ENCODE results near the gene AQP5.

Gene AQP5

DNA sequence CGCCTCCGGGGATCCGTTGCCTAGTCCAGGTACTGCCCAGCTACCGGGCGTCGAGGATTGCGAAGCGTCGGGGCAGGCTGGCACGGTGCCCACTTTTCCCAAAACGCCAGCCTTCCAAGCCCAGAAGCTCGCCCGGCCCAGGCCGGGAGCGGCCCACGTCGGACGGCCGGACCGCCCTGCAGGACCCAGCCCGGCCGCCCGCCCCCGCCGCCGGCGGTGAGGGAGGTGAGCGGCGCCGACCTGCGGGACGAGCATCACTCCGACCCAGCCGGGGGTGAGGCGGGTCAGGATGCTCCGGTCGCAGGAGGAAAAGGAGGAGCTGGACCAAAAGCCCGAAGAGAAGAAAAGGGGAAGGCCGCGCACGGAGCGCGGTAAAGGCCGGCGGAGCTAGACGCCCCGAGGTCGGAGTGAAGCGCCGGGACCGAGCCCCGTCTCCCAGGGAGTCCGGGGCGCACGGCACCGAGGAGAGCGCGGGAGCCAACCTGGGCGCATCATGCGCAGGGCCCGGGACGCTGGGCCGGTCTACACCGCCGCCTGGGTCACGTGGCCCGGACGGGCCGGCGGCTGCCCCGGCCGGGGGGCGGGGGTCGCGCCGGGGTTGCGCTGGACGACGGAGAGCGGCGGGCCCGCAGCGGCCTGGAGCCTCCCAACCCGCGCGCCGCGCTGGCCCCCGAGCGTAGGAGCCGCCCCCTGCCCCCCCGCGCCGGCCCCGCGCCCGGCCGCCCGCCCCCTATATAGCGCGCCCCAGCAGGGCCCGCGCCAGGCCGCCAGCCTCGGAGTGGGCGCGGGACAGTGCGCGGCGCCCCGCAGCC, at the start of gene AQP5:
Gene AQP5 (plus strand): TSS at position 762 of the 812 bp plus-strand sequence. CDS start 146 bp downstream, outside the sequence.
- DNase-seq (ENCODE audit: low spot score) = peak; percentile 26

DNA sequence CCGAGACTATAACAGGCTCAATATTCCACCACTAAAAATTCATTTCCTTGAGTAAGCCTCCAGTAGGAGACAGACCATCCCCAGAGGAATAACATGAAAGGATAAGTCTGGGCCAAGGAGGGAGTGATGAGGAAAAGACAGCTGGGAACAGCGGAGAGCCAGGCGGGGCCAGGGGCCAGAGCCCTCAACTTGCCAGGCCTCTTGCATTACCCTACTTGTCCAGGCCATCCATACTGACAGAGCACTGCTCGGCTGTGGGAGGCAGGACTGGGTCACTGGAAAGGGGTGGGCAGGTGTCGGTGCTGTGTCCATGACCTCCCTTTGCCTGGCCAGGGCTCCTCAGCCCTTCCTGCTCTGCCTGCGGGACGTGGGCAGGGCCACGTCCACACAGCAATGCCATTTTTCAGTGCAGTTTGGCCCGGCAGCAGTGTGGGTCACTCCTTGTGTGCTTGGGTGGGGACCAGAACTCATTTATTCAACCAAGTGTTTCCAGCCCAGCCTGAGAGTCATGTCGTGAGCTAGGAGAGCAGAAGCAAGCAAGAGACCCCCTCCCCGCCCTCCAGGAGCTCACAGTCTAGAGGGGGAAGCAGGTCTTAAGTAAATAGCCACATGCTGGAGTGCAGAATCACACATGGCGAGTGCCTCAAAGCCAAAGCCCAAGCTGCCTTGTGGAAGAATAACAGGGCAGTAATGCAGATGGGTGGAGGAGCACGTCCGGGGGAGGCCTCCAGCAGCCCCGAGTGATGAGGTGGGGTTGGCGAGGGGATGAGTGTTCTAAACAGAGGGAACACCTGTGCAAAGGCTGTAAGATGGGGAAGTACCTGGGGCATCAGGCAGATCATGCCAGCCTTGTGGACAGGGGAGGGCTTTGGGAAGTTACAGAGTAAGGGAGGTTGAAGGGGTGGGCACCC, 49.1 kb upstream of the AQP5 start:
- DNase-seq (ENCODE audit: low spot score) = no peak

DNA sequence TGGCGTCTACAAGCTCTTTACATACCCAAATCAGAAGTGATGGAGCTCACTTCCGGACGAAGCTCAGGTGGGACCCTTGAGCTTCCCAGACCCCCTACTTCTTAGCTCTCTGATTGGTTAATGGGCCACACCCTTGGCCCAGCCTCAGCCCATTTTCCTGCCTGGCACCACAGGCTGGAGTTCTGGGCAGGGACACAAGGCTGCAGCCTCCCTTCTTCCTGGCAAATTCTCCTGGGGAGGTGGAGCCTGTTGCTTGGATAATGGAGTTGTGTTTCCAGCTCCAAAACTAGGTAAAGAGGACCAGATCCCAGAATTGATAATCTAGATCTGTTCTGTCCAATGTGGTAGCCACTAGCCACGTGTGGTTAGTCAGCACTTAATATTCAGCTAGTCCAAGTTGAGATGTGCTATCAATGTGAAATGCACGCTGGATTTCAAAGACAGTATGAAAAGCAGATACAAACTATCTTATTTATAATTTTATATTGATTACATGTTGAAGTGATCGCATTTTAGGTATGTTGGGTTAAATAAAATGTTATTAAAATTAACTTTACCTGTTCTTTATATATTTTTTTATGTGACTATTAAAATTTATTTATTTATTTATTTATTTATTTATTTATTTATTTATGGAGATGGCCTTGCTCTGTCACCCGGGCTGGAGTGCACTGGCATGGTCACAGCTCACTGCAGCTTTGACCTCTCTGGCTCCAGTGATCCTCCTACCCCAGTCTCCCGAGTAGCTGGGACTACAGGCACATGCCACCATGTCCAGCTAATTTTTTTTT, 45.3 kb upstream of the AQP5 start:
- DNase-seq (ENCODE audit: low spot score) = no peak

DNA sequence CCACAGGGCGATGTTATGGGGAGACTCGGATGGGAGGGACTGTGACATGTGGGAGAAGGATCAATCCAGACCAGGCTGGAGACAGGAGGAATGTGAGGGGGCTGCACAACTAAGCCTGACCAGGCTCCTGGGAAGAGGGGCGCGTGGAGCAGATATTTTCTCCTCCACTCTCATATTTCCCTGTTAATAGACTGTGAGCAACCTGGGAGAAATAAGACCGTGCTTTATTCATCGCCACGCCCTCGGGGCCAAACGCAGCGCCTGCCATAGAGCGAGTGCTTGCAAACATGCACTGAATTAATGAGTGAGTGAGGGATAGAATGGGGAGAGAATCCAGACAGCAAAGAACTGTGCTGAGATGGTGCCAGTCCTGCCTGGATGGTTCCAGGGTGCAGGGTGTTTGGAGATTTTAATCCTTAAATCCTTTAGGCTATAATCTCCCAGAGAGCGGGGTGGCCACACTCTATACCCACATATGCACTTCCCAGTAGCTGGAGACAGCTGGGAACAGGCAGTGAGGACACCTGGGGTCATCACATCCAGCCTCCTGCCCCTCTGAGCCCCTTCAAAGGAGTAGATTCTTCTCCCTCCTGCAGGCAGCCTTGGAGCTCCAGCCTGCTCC, 44.4 kb upstream of the AQP5 start:
- no peak for DNase-seq (ENCODE audit: low spot score)

DNA sequence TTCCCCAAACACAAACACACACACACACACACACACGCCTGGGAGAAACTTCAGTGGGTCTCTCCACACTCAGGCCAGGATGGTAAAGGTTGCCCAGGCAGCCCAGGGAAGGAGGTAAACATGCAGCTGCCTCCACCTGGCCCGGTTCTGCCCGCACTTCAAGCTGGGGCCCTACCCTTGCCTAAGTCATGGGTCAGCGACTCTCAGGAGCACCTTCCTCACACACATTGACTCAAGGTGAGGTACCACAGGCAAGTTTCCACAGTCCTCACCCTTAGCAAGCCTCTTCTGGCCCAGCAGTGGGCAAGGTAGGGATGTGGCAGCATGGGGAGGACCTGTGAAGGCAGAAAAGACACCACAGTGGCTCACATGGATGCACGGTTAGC, 43.9 kb upstream of the AQP5 start:
- DNase-seq (ENCODE audit: low spot score) = no peak

DNA sequence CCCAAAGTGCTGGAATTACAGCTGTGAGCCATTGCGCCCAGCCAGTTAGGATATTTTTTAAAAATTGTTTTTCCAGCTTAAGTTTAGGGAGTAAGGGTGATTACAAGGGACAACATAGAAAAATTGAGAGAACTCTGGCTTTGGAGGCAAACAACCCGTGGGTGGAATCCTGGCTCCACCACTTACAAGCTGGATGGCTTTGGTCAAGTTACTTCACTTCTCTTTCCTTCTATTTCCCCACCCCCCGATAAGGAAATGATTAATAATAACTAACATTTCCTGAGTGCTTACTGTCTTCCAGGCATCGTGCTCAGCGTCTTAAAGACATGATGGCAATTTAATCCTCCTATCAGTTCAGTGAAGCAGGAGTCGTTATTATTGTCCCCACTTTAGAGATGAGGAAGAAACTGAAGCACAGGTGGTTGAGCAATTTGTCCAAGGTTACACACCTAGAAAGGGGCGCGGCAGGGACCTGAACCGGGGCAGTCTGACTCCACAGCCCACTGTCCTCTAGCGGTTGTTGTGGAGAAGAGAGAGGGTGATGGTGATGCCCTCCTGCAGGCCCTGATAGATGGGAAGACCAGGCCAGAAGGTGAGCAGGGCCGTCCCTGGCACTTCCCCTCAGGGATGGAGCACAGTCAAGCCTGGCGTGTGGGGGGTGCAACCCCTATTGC, 41.3 kb upstream of the AQP5 start:
- DNase-seq (ENCODE audit: low spot score) = peak; percentile 74

DNA sequence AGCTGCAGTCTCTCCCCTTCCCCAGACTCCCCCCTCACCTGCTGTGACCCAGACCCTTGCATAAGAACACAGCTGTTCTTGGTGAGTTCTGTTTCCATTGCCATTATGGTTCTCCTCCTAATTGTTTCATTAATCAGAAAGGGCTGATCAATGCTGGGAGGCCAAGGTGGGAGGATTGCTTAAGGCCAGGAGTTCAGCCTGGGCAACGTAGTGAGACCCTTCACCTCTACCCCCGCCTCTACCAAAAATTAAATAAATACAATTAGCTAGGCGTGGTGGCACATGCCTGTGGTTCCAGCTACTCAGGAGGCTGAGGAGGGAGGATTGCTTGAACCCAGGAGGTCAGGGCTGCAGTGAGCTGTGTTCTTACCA, 40.8 kb upstream of the AQP5 start:
- no peak for DNase-seq (ENCODE audit: low spot score)

DNA sequence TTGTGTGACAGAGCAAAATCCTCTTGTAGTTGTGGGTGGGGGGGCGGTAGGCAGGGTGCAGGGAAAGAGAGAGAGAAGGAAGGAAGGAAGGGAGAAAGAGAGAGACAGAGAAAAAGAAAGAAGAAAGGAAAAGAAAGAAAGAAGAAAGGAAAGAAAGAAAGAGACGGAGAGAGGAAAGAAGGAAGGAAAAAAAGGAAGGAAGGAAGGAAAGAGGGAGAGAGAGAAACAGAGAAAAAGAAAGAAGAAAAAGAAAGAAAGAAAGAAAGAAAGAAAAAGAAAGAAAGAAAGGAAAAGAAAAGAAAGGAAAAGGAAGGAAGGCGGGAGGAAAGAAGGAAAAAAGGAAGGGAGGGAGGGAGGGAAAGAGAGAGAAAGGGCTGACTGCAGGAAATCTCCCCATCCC, 40.4 kb upstream of the AQP5 start:
- DNase-seq (ENCODE audit: low spot score) = no peak

DNA sequence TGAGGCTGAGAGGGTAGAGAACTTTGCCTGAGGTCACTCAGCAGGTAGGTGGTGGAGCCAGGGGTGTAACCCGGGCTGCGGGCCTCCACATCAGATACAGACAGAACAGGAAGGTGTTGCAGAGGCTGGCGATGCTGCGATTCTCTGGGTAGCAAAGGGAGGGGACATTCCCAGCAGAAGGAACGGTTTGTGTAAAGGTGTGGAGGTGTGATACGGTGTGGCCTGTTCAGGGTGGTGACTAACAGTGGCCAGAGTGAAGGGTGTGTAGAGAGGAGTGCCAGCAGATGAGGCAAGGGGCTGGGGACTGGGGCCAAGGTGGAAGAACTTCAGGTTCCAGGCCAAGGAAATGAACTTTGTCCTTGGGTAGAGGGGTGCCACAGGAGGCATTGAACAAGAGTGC, 39.7 kb upstream of the AQP5 start:
- DNase-seq (ENCODE audit: low spot score) = no peak

DNA sequence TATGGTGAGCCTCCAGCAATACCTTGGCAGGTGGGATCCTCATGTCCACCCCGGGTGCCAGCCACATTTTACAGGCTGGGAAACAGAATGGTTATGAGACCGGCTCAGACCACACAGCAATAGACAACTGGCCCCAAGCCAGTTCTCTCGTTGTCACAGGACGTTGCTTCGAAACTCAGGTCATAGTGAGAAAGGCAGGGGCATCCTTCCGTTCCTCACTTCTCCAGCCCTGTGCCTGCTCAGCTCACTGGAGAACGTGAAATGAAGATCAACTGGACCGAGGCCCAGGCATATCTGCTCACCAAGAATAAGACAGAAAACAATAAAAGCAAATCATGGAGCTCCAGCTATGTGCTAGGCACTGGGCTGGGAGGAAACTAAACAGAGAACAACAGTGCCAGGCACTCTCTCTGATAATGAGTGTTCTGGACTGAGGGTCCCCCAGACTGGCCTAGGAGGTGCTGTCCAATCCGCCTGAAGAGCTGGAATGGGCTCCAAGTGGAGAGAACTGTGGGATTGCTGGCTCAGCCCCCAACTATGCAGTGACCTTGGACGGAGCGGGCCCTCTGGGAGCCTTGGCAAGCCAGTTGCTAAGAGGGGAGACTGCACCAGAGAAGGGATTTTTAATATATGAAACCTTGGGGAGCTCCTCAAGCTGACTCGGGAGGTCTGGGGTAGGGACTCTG, 39.2 kb upstream of the AQP5 start:
- no peak for DNase-seq (ENCODE audit: low spot score)

DNA sequence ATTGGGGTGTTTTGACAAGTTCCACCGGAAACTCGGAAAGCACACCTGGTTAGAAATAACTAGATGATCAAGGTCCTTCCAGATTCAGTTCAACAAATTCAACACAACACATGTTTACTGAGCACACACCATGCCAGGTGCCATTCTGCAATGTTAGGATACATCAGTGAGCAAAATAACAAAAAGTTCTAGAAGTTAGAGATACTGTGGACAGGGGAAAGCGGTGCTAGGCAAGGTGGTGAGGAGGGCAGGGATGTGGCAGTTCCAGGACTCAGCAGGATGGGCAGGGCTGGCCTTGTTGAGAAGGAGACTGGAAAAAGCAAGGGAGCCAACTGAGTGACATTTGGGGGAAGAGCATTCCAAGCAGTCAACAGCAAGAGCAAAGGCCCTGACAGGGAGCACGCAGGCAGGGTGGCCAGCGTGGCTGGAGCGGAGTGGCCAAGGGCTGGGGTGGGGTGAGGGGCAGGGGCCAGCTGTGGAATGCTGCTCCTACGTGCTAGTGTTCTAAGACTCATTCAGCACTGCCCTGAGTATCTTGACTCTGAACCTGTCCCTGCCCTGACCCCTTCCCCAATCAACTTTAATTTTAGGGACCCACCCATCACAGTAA, 38.5 kb upstream of the AQP5 start:
- no peak for DNase-seq (ENCODE audit: low spot score)

DNA sequence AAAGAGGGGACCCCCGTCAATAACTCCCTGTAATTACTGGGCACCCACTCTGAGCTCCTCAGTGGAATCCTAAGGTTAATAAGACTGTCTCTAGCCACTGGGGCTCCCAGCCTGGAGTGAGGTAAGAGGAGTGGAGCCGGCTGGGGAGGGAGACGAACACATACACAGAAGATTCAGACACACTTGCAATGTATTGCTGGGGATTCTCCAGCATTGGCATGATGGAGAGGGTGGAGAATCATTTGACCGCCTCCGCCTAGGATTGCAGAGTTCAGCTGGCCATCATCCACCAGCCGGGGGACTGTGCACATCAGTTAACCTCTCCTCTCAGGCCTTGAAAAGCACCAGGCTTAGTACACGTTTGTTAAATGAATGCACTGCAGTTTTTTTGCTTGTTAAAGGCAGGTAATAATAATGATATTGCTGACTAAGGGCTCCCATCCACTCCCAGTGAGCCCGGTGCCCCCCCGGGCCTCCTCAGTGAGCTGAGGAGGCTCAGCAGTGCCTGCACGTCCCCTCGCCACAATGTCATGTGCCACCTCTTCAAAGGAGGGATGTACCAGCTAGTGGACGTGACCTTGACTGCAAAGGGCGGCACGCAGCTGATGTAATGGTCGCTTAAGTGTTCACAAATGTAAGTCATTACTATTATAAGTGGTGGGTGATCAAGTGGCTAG, 37.7 kb upstream of the AQP5 start:
- DNase-seq (ENCODE audit: low spot score) = no peak

DNA sequence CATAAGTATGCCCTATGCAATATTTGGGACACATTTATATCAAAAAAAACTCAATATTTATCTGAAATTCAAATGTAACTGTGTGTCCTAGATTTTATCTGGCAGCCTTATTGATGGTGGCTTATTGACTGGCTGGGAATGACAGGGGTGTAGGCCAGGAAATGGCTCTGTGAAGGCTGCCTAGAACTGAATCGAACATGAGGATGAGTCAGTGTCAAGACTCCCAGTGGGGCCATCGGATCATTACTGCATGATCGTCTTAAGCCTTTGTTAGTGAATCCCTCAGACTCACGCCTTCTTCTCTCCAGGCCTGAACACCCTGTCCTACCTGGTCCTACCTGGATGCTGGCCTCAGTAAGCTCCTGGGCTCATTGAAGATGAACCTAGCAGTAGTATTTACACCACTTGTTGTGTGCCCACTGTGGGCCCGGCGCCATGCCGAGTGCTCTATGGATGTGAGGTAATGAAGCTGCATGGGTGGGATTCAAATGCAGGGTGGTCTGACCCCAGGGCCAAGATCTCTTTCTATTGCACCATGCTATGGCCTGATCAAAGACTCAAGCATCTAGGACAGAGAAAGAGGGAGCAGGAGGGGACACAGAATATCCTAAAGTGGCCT, 36.9 kb upstream of the AQP5 start:
- no peak for DNase-seq (ENCODE audit: low spot score)

DNA sequence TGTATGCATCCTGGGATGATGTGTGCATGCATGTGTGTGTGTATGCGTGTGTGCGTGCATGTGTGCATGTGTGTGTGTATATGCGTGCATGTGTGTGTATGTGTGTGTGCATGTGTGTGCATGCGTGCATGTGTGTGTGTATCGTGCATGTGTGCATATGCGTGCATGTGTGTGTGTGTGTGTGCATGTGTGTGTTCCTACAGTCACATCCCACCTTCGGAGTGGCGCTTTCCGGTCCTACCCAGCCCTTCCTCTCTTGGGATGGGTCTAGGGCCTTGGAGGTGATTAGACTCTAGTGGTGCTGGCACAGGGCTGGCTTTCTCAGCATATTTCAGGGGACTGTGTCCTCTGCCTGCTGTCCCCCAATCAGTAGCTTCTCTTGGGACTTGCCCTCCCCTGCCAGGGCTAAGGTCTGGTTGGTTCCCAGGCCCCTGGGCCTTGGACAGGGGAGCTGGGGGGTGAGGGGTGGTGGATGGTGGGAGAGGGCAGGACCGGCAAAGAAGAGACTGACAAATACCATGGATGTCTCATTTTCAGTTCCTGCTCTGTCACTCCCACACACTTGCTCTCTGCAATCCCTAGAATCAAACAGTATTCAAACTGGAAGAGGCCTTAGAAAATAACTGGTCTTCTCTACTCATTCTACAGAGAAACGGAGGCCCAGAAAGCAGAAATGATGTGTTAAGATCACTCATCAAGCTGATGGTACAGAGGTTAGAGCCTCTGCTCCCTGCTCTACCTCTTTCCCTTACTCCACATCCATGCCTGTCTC, 36.1 kb upstream of the AQP5 start:
- no peak for DNase-seq (ENCODE audit: low spot score)

DNA sequence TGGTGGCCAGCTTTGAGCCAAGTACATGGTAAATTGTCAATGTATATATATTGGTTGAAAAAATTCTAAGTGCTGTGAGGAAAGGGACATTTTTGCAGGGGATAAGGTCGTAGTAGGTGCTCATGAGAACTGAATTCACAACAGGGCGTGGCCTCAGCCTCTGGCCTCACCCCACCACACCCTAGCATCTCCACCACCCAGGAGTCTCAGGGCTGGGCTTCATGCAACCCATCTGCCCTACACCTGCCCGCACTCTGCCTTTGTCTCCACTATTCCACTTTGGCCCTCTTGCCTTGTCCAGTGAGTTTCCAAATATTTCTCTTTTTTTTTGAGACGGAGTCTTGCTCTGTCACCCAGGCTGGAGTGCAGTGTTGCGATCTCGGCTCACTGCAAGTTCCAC, 33.2 kb upstream of the AQP5 start:
- DNase-seq (ENCODE audit: low spot score) = no peak

DNA sequence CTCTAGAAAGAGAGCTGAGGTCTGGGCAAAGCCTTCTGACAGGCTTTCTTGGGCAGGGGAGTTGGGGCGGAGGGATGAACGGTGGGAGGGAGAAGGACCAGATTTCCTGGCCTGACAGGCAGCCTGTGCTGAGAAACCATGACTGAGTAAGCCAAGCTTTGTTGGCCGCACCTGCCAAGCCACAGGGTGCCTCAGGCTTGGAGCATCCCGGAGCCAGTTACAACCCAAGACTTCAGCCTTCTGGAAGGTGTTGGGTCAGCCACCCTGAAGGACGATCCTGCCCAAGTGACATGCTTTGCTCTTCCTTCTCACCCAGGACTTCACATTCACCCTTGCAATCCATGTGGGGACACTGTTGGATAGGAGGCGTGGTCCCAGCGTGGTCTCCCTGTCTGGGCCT, 32.1 kb upstream of the AQP5 start:
- no peak for DNase-seq (ENCODE audit: low spot score)

DNA sequence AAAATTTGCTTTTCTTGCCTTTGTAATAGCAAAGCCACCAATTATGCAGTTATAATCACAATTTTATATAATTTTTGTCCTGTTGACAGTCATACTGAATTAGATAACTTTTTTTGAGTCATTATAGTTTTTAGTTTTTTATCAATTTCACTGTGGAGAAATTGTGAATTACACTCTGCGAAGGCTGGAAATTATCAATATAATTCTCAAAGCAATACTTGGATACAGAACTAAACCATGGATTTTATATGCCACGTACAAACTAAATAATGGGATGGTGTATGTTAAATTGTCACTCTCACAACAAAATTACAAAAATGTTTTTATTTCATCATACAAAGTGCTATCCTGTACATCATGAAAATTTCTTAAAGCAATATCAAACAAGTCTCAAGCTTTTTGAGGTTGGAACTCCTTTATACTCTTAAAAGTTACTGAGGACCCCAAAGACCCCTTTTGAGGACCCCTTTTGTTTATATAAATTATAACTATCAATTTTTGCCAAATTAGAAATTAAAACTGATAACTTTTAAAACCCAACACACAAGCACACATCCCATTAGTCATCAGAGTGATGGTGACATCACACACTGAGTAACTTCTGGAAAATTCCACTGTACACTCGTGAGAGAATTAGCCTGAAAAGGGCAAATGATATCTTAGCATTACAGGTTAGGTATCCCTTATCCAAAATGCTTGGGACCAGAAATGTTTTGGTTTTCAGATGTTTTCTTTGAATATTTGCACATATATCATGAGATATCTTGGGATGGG, 31.0 kb upstream of the AQP5 start:
- DNase-seq (ENCODE audit: low spot score) = peak; percentile 76

DNA sequence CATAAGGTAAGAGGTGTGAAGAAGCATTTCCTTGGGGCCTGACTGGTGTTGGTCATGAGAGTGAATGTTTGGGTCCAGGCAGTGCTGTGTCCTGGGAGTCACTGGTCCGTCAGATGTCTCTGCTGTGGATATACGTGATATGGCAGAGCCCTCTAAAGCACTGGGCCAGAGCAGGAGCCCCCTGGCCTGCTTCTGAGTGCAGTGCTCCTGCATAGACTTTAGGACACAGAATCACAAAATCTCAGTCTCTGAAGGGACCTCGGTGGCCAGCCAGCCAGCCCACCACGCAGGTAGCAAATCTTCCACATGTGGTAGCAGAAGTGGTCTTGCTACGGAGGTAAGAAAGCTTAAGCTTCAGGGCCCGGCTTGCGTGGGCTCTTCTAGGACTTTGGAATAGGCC, 29.6 kb upstream of the AQP5 start:
- DNase-seq (ENCODE audit: low spot score) = no peak
